SIG-M5 treated with dmso at 0.1 percent for 504 hours (cell line): ENCODE results near the gene SVOP.

Experiments
- DNase-seq: peaks from one replicate; lab custom pipeline; 2025; ENCODE audit not compliant: unreplicated experiment; lab: John Stamatoyannopoulos, UW

Gene SVOP

DNA sequence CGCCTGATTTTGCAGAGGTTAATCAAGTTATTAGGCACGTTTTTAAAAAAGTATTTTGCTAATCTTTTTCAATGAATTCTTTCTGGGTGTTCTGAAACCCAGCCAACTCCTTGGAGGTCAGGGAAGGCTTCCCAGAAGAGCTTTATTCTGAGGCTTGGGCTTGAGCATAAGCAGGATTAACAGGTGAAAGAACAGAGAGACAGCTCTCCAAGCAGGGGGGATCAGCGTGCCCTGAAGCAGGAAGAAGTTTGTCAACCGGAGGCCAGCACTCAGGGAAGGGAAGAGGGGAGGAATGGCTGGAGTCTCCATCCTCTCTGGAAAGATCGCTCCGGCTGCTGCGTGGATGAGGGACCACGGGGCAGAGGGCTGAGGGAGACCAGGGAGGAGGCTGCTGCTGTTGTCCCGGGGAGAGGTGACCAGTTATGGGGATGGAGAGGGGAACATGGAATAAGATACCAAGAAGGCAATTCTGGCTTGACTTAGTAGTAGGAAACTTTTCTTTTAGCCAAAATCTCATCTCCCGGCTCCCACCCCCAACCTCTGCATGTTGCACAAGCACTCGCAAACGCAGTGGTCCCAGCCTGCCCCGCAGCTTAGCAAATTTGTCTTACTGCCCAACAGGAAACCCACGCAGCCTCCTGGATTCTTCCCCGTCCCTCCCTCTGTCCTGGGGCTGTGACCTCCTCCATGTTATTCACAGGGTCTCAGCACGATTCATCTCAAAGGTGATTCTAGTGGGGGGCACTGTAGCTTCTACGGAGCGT lies 162.4 kb downstream of the SVOP start:
- no peak for DNase-seq
